Activated CD4-positive, alpha-beta T cell treated with anti-CD3 and anti-CD28 coated beads, Interleukin-2, amount 50 U/mL, for 1 hour (primary cell): Measurements from ENCODE around the gene PIP5K1C.
"Not testable (repeated sequence)": the region's sequence is repeated elsewhere in the genome, so short reads cannot be mapped to it uniquely, and the experiment has no call there.

ENCODE experiments used
- DNase-seq: peaks from one replicate; pipeline ENCODE4 v3.0.0-alpha.2; 2020

Gene PIP5K1C

DNA sequence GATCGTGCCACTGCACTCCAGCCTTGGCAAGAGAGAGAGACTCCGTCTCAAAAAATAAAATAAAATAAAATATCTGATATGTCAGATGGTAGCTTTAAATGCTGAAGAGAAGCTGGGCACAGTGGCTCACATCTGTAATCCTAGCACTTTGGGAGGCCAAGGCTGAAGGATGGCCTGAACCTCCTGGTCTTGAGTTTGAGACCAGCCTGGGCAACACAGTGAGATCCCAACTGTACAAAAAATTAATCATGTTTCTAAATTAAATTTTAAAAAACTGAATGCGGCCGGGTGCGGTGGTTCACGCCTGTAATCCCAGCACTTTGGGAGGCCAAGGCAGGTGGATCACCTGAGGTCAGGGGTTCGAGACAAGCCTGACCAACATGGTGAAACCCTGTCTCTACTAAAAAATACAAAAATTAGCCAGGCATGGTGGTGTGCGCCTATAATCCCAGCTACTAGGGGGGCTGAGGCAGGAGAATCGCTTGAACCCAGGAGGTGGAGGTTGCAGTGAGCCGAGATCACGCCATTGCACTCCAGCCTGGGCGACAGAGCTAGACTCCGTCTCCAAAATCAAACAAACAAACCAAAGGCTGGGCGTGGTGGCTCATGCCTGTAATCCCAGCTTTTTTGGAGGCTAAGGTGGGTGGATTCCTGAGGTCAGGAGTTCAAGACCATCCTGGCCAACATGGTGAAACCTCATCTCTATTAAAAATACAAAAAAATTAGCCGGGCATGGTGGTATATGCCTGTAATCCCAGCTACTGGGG is 116.0 kb downstream of the PIP5K1C start:
- not testable (repeated sequence) for DNase-seq

DNA sequence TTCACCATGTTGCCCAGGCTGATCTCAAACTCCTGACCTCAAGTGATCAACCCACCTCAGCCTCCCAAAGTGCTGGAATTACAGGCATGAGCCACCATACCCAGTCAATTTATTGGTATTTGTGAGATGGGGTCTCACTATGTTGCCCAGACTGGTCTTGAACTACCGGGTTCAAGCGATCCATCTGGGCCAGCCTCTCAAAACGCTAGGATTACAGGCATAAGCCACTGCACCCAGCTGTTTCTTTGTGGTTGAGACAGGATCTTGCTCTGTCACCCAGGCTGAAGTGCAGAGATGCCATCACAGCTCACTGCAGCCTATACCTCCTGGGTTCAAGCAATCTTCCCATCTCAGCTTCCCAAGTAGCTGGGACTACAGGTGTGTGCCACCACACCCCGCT is 118.5 kb downstream of the PIP5K1C start:
- not testable (repeated sequence) for DNase-seq
